Subcutaneous adipose tissue (tissue), 4 donors: Measurements from ENCODE around the gene HCFC1. TPM values are rescaled to one million over a fixed set of nuclear protein-coding genes. Genes with fewer than 3 reads are reported as not detected.

ENCODE experiments used
- total RNA-seq, 4 donors: library from RNA; depleted of rRNA; stranded (reverse); fragments of >200 nt; gene quantifications; one replicate each; pipeline ENCODE4 v1.1.0, GENCODE V29; 2016
- TF ChIP-seq, protein P1 (sequence below): fragments of 450-650 bp; IDR thresholded peaks from one replicate; pipeline ENCODE4 v1.5.1; 2016; ENCODE audit warnings: low read depth, mild to moderate bottlenecking, control low read depth, antibody characterized with exemption, moderate library complexity

HCFC1 gene
- total RNA-seq, 4 donors from 2014 or later: 17.7 to 33.9 (median 21.2) TPM

DNA sequence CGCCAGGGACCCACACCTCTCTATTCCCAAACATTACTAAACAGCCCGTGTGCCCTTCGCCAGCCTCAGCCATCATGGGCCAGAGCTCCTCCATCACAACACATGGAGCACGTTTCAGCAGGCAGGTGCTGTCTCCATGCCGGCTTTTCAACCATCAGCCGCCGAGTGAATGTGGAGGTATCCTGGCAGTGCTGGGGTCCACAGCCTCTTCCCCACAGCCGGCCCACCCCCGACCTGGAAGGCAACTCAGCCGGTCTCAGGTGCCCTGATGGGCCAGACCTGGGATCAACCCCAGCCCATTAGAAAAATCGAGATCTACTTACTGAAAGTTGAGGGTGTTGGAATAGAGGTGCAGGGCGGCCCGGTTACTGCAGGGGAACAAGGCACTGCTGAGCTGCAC, 39.9 kb downstream of the HCFC1 start:
- TF ChIP-seq, protein P1, sequence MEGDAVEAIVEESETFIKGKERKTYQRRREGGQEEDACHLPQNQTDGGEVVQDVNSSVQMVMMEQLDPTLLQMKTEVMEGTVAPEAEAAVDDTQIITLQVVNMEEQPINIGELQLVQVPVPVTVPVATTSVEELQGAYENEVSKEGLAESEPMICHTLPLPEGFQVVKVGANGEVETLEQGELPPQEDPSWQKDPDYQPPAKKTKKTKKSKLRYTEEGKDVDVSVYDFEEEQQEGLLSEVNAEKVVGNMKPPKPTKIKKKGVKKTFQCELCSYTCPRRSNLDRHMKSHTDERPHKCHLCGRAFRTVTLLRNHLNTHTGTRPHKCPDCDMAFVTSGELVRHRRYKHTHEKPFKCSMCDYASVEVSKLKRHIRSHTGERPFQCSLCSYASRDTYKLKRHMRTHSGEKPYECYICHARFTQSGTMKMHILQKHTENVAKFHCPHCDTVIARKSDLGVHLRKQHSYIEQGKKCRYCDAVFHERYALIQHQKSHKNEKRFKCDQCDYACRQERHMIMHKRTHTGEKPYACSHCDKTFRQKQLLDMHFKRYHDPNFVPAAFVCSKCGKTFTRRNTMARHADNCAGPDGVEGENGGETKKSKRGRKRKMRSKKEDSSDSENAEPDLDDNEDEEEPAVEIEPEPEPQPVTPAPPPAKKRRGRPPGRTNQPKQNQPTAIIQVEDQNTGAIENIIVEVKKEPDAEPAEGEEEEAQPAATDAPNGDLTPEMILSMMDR: no peak

DNA sequence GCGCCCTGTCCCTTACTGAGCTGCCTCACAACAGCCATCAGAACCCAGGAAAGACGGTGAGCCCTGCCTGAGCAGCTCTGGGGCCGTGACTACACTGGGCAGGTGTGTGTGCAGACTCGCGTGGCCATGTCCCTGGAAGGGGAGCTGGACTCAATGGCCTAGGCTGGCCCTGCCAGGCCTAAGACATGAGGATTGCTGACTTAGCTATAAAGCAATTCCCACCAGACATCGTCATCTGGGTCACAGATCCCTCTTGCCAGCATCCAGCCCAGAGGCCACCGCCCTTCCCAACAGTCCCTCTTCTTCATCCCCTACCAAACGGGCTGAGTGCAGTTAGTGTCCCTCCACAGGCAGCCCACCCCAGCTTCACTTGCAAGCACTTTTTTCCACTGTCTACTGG, 40.5 kb downstream of the HCFC1 start:
- TF ChIP-seq, protein P1: no peak

DNA sequence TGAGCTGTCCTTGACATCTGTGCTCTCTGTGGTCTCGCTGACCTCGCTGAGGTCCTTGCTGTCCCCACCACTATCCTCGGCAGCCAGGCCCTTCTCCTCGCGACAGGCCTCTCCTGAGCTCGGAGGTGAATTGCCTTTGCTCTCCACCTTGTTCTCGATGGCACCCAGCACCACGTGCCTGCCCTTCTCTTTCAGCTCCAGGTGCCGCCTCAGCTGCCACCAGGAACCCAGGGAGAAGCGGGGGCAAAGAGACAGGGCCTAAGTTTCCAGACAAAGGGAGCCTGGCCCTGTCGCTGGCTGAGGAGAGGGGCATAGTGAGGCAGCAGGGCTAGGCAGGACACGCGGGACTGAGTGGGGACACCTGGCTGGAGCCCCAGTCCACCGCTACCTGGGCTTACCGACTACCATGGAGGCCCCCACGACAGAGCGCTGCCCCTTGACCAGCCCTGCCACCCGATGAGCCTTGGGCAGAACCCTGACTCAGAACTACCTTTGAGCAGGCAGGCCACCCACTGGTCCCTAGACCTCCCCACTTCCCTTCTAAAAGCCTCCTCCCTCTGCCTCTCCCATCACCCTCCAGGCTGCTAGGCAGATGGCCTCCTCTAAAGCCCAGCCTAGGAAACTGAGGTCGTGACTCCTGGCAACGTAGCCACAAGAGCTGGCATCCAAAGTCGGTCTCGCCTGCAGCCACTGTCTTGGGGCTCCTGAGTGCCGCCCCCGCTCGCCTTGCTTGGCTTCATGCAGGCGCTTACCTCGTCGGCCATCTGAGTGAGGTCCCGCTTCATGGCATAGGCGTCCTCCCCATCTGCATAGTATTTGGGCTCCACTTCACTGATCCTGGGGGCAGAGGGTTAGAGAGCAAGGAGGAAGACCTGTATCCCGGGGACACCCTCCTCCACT, 41.4 kb downstream of the HCFC1 start:
- TF ChIP-seq, protein P1: no peak

DNA sequence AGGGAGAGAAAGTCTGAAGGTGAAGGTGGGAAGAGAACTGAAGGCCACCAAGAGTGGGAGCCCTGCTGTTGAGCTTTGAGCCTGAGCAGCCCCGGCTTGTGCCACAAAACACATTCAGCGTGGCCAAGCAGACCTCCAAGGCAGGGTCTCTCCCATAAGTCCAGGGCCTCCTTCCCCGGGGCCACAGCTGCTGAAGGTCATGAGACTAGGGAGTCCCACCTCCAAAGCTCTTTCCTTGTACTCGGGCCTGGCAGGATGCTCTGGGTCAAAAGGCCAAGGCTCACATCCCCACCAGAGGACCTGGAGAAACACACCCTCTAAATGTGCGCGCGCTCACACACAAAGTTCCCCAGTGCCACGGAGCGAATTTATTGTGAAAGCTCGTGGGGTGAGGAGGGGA, 42.0 kb downstream of the HCFC1 start:
- TF ChIP-seq, protein P1: no peak

DNA sequence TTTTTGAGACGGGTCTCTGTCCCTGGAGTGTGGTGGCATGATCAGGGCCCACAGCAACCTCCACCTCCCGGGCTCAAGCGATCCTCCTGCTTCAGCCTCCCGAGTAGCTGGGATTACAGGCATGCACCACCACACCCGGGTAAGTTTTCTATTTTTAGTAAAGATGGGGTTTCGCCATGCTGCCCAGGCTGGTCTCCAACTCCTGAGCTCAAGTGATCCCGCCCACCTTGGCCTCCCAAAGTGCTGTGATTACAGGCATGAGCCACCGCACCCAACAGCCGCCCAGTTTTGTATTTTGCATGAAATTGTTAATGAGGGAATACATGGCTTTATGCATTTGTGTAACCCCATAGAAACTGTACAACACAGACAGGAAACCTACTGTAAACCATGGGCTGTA, 42.8 kb downstream of the HCFC1 start:
- TF ChIP-seq, protein P1: no peak

DNA sequence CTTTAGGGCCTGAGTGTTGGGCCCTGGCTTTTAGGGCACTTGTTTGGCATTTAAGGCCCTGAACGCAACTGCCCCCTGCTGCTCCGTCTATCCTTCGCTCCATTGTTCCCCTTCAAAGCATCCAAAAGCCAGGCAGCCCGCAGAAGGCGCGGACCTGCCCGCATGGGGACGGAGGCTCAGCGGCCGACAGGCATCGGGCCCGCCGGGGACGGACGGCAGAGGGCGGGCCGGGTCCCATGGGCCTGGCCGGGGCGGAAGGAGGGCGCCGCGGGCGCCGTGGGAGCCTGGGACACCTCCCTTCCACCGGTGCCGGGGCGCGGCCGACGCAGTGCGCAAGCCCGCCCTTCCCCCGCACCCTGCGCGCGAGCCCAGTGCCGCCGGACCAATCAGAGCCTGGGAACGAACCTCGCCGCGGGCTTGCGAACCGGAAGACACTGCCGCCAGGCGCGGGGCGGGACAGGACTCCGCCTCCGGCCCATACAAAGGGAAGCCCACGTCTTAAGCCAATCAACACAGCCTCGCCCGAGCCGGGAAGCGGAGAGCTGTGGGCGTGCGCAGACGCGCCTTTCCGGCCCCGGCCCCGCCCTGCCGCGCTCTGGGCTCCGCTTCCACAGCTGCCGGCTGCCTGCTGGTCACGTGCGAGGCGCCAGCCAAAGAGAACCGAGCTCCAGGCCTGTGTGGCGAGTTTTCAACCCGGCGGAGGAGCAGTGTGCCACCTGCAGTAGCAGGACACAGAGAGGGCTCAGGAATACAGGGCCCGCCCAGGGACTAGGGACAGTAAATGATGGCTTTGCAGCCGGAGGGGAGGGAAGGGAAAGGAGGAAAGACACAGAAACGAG, 43.5 kb downstream of the HCFC1 start:
- TF ChIP-seq, protein P1: no peak

DNA sequence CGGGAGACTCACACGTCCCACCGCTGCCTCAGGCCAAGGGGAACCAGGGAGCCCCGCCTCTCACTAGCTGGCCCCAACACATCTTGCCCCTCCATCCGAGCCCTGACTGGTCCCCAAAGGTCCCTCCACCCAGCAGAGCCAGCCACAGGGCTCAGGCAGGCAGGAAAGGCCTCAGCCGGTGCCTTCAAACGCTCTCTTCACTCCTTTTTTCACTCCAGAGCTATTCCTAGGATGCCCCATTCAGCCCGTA, 44.0 kb downstream of the HCFC1 start:
- TF ChIP-seq, protein P1: no peak
